Peyer's patch (tissue), 4 donors: ENCODE data around the gene HNF1A.
A peak's percentile ranks its signal among the peaks of the same experiment; 100 is the strongest.

Experiments
- CTCF ChIP-seq, 6 experiments: fragments of 450-650 bp in 4 of 6; fragments of 200-600 bp in 2 of 6; sonication (generic) in 1 of 6; IDR thresholded peaks; one replicate each; pipeline ENCODE4 v1.5.1; 2017 to 2019; ENCODE audit warnings: antibody characterized with exemption in 6 of 6, mild to moderate bottlenecking in 3 of 6, moderate library complexity in 1 of 6
- POLR2A ChIP-seq, 2 donors: fragments of 450-650 bp; IDR thresholded peaks; one replicate each; pipeline ENCODE4 v1.5.1; 2017; ENCODE audit warnings: antibody characterized with exemption in 2 of 2, mild to moderate bottlenecking in 2 of 2, moderate library complexity in 2 of 2

- TF ChIP-seq CTCF (IDR thresholded peaks at IDR 0.05), result peak; percentile 45 to 71 (median 68)
- no peak for TF ChIP-seq POLR2A (IDR thresholded peaks at IDR 0.05)
Measured at GRCh38 chr12:120944645-120945217, 33.6 kb upstream of the HNF1A start.
